ENCODE results near the gene LDAH.
"Not testable (repeated sequence)": the region's sequence is repeated elsewhere in the genome, so short reads cannot be mapped to it uniquely, and the experiment has no call there.

Gene LDAH

DNA sequence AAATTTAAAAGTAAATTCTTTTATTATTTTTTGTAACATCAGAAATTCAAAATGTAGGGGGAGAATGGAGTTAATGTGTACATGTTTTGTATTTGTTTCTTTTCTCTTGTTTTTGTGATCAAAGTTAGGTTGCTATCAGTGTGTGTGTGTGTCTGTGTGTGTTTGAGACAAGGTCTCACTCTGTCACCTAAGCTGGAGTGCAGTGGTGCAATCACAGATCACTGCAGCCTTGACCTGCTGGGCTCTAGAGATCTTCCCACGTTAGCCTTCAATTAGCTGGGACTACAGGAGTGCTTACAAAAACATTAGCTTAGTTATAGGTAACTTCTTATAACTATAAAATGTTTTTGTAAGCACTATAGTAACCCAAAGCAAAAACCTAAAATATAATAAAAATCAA lies 105.3 kb downstream of the LDAH start:
- no peak for DNase-seq

DNA sequence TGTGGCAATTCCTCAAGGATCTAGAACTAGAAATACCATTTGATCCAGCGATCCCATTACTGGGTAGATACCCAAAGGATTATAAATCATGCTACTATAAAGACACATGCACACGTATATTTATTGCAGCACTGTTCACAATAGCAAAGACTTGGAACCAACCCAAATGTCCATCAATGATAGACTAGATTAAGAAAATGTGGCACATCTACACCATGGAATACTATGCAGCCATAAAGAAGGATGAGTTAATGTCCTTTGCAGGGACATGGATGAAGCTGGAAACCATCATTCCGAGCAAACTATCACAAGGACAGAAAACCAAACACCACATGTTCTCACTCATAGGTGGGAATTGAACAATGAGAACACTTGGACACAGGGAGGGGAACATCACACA lies 106.7 kb downstream of the LDAH start:
- DNase-seq: not testable (repeated sequence)

DNA sequence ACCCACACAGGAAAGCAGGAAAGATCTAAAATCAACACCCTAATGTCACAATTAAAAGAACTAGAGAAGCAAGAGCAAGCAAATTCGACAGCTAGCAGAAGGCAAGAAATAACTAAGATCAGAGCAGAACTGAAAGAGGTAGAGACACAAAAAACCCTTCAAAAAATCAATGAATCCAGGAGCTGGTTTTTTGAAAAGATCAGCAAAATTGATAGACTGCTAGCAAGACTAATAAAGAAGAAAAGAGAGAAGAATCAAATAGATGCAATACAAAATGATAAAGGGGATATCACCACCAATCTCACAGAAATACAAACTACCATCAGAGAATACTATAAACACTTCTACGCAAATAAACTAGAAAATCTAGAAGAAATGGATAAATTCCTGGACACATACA lies 108.5 kb downstream of the LDAH start:
- not testable (repeated sequence) for DNase-seq

DNA sequence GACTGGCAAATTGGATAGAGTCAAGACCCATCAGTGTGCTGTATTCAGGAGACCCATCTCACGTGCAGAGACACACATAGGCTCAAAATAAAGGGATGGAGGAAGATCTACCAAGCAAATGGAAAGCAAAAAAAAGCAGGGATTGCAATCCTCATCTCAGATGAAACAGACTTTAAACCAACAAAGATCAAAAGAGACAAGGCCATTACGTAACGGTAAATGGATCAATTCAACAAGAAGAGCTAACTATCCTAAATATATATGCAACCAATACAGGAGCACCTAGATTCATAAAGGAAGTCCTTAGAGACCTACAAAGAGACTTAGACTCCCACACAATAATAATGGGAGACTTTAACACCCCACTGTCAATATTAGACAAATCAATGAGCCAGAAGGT lies 109.3 kb downstream of the LDAH start:
- not testable (repeated sequence) for DNase-seq

DNA sequence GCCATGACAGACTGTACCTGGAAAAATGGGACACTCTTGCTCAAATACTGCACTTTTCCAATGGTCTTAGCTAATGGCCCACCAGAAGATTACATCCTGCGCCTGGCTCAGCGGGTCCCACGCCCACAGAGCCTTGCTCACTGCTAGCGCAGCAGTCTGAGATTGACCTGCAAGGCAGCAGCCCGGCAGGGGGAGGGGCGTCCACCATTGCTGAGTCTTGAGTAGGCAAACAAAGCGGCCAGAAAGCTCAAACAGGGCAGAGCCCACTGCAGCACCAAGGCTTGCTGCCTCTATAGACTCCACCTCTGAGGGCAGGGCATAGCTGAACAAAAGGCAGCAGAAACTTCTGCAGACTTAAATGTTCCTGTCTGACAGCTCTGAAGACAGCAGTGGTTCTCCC lies 111.3 kb downstream of the LDAH start:
- DNase-seq: not testable (repeated sequence)

DNA sequence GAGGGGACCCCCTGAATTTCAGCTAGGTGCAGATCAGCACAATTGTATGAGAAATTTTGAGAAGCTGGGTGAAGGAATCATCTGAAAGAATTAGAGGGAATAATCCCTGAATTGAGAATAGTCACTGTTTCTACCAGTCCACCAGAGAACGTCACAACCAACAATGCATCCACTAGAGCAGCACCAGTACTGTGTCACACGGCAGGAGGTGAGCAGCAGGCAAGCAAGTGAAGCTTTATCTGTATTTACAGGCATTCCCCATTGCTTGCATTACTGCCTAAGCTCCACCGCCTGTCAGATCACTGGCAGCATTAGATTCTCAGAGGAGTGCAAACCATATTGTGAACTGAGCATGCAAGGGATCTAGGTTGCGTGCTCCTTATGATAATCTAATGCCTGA lies 115.3 kb downstream of the LDAH start:
- DNase-seq: no peak

DNA sequence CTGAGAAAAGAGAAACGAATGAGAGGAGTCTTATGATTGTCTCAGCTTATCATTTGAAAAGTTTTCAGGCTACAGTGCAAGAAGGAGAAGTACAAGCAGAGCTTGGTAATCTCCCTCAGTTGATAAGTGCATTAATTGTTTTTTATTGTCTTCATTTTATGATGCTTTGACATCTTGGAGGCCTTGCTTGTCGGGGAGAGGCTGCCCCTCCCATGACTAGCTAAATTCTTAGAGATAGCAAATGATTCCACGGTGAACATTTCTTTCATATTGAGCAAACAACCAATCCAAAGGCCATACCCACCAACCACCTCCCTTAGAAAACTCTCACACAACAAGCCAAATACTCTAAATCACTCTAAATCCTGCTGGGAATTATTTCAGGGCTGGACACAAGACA lies 116.1 kb downstream of the LDAH start:
- DNase-seq: no peak

DNA sequence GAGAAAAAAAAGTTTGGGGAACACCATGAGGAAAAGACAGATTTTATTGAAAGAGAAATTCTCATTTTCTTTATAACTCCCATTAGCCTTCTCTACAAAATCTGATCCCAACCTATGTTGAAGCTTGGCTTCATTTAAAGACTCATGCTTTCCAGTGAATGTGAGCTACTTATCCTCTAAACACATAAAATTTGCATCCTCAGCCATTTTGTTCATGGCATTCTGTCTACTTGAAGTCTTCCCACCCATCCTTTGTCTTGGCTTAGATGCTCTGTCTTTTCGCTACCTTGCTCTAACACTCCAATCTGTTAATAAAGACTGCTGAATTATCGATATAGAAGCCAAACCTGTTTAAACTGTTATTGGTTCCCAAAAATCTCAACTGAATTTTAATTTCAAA lies 116.7 kb downstream of the LDAH start:
- no peak for DNase-seq

DNA sequence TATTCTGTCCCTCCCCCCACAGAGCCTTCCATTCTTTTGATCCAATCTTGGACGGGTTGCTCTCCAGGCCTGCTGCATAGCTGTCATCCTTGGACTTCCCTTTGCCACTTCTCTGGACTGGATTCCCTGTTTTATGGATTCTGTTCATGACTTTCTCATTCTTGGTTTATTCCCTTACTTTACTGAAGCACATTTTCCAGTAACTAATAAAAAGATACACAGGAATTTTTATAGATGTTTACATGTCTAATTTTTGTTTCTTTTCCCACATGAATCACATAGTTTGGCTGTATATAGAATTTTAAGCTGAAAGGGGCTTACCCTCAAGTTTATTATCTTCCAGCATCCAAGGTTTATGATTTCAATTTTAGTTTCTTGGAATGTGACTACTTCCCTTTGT lies 118.0 kb downstream of the LDAH start:
- DNase-seq: no peak

DNA sequence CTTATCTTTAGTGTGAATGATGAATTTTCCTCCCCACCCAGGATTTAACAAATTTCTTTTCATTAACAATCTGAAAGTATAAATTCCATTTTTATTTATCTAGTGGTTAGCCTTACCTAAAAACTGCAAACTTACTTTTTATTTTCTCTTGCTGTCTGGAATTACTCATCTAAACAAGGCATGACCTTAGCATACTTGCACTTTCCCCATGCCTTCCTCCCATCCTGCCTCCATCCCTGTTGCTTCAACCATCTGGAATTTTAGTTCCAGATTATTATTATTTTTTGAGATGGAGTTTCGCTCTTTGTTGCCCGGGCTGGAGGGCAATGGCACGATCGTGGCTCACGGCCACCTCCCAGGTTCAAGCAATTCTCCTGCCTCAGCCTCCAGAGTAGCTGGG lies 120.3 kb downstream of the LDAH start:
- no peak for DNase-seq

DNA sequence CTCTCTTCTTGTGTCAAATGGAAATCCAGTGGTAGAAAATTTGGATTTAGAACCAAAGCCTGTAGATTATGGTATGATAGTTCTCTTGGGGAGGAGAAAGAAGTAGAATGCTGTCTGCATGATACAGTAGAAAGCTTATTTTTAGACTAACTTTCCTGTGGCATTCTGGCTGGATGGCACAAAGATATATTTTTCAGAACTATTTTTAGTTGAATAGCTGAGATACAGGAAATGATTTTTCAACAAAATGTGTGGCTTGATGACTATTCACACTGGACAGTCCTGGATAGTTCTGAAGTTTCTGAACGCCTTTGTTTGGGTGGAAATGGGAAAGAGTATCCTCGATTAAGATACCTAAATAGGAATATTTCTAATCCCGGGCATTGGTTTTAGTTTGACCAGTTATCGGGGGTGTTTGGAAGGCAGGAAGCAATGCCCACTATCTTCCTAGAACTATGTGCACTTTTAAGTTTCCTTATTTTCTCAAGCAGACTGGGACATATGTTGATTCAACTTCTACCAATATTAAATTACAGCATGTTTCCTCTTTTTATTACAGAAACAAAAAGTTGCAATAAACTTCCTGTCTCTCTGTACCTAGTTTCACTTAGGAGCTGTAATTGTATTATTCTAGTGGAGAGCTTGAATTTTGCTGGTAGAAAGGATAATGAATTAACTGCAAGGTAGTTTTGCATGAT lies 123.8 kb downstream of the LDAH start:
- peak; percentile 43 for DNase-seq

DNA sequence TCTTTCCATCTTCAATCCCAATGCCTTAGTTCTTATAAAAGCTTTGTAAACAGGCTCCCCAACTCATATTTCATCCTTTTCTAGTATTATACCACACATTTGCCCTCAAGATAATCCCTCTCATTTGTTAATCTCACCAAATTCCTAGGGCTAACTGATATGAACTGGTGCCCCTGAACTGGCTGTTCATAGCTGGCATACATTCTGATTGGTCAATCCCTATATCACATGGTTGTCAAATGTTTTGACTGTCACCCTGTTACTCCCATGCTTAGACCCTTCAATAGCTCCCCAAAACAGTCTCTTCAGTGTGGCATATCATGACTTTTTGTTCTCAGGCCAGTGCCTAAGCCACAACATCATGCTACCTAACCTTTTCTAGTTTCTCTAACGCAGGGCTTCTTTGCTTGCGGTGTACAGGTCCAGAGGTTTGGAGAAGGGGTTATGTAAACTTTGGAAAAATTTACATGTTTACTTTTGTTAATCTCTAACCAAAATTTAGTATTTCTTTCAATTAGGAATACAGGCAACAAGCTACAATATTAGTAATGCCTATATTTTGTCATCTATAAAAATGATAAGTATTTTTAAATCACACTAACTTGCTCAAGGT lies 125.5 kb downstream of the LDAH start:
- DNase-seq: no peak

DNA sequence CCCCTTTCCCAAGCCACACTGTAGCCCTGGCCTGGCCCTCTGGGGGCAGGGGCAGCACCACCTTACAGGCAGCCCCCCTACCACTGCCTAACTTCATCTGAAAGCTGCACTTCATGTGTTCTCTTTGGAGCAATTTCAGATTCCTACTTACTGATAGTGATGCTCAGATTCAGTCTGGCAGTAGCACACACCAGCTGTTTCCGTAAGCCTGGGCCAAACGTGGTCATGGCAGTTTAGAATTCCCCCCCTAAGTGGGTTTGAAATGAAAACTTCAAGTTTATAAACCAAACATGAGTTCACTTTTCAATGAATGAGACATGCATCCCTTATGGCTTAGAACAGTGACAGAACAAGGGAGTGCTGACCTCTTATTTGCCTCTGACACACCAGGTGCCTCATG lies 126.5 kb downstream of the LDAH start:
- no peak for DNase-seq

DNA sequence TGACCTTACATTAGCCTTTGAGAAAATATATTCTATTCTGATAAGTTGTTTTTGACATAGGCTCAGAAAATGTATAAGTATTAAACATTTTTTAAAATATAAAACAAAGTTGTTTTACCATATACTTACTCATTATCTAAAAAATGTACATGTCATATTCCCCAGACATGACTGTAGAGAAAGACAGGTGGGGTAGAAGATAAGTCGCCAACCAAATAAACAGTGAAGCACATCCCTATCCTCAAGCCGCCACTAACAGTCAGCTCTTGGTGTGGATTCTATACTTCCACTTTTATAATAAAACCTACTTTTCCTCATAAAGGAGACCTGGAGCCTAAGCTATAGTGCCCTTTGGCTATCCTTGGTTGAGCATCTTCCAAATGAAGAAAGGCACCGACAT lies 129.6 kb downstream of the LDAH start:
- no peak for DNase-seq

DNA sequence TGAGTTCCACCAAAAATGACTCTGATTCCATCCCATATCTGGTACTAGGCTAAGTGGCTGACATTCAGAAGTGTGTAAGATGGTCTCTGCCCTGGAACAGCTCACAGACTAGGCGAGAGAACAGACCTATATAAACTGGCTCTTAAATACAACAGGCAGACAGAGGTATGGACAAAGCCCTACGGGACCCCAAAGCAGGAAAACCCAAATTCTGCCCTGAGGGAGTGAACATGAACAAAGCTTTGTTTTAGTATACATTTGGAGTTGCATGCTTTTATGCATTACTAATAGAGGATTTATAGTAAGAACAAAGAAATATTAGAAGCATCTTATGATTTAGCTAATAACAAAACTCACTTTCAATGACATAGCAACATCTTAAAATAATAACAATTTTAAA lies 130.8 kb downstream of the LDAH start:
- no peak for DNase-seq

DNA sequence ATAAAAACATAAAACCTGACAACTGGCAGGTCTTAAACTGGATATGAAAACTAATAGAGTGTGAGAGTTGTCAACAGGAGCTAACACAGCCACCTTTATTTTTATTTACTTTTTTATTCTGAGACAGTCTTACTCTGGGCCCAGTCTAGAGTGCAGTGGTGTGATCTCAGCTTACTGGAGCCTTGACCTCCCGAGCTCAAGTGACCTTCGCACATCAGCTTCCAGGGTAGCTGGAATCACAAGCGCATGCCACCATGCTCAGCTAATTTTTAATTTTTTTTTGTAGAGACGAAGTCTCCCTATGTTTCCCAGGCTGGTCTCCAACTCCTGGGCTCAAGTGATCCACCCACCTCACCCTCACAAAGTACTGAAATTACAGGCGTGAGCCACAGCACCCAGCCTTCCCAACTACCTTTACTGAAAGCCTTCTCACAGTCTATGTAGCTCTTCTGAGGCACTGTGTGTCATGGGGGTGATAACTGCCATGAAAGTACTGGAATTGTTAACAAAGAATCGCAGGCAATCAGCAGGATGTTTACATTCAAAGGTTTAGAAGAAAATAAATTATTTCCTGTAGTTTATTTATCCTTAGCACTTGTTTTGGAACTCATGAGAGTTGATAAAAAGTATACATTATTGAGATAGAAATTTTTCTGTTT lies 131.7 kb downstream of the LDAH start:
- DNase-seq: no peak

DNA sequence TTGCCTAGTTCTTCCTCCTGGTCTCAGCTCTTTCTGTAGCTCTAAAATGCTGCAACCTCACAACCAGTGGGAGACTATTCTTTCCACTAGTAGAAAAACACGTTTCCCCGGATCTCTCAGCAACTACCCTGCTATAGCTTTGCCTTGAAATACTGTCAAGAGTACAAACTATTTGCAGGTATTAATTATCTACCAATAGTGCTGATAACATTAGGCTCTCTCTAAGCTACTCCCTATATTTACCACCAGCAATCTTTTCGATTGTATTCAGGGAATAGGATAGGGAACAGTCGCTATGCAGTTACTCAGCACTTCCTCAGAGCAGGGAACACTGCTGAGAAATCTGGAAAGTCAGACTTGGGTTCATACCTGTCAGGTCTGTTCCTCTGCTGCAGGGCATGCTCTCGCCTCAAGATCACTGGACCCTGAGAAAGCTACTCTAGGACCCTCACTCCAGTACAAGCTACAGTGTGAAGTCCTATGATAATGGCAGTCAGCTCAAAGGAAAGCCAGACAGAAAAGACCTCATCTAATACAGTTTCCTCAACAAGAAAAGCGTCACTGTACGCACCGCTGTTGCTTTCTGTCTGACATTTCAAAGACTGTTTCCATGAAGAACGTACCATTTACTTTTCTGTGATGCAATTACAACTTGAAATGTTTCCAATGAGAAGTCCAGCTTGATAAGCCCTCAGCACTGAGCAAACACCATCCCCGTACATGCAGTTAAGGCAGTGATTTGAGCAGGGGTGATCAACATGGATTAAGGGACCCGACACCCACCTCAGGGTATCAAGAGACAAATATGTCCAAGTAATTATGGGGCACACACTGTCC lies 133.3 kb downstream of the LDAH start:
- no peak for DNase-seq

DNA sequence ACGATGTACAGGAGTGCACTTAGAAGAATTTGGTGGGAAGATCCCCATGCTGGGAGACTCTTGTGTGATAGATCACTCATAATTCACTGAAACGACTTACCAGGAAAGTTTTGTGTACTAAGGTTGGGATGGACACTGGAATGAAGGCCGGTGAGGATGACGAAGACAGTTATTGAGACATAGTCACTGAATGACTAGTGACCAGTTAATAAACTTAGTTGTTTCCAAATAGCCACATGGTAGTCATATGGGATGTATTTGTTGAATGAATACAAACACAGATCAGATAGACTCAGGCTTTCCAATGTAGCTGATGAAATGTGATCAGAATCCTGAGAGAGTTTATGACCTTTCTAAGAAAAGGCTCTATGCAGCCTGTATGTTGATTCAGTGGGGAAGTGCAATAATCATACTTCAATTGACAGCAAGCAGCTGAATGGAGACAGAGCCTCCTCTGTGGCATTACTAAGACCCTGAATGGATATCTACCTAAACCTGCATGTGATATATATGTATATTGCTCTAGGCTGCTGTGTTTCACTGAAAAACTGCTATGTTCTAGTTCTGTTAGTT lies 135.6 kb downstream of the LDAH start:
- no peak for DNase-seq

DNA sequence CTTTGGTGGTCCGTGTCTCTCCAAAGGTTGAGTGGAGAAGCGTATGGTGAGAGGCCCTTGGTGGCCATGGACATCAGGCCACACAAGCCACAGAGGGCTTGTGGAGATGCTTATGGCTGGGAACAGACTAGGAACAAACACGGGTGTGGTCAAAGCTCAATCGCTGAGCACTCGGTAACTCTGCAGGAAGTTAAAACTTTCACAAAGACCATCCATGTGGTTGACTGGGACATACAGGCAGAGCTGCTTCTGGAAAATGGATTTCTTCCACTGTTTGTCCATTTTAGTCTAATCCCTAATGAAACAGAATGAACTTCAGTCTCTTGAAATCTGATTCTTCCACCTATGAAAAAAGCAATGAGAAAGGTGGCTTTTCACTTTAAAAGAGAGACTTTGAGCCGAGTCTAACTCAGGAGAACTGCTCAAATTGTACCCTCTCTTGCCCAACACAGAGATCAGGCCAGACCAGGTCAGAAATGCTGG lies 138.3 kb downstream of the LDAH start:
- DNase-seq: no peak

DNA sequence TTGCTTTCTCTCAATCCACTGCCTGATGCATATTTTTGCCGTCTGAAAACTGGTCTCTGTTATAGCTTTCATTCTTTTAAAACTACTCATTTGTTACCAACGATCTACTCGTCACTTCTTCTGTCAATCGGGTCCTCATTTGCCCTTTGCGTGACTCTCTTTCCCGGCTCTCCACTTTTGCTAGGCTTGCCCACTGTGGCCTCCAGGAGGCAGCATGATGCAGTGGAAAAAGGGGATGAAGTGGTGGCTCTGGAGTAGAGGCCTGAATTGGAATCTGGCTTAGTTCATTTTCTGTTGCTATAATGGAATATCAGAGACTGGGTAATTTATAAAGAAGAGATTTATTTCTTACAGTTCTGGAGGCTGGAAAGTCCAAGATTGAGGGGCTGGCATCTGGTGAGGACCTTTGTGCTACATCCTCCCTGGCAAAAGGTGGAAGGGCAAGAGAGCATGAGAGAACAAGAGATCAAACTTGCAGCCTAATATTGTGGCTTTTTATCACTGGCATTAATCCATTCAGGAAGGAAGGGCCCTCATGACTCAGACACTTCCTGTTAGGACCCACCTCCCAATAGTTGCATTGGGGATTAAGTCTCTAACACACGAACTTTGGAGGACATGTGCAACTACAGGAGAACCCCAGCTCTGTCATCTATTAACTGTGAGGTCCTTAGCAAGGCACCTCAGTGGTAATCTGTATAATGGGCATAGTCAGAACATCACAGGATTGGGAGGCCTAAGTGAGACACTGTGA lies 140.6 kb downstream of the LDAH start:
- DNase-seq: peak; percentile 10 to 24

DNA sequence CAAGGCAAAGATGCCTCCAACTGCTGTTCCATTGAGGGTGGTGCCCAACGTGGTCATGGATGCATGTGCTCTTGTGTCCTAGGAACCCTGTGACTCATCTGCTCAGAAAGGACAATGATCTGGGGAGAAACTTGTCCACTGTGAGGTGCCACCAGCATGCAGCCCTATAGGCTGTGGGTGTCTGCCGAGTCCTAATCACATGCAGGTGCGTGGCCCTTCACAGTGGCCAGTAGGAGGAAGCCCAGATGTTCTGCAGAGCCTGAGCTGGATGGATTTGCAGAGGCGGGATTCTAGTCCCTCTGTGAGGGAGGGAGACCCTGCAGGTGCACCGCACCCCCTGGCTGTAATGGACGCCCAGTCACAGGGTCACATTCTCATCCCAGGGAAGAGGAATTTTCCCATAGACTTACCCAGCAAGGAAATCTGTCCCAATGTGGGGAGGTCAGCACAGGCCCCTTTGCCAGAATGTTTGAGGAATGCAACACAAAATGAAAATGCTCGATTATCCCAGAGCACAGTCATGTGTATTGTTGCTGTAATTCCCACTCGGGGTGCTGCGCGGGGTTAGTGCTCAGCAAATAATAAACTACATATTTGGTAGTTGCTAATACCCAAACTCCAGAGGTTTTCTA lies 142.0 kb downstream of the LDAH start:
- DNase-seq: no peak

DNA sequence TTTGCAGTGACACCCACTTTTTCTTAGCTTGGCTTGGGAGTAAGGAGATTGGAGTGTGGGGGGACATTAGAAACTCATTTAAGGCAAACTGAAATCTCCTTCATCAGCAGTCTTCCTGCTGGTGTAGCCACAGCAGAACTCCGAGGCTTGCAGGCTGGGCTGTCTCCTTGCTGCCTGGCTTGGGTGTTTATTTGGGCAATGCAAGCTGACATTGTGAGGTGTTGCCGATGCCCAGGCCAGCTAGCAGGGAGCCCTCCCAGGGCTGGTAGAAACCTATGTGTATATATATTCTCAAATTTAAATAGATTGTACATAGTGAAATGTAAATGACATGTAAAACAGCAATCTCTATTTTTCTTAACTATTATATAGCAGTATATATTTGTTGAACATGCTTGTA lies 144.1 kb downstream of the LDAH start:
- no peak for DNase-seq
